GM18526 (cell line): Measurements from ENCODE around the gene UBQLN4.

Experiments
- POLR2A ChIP-seq: IDR thresholded peaks from 3 replicates; pipeline ENCODE4 v1.6.1; 2011; ENCODE audit not compliant: insufficient read length; ENCODE audit errors: extremely low read depth

The UBQLN4 gene

DNA sequence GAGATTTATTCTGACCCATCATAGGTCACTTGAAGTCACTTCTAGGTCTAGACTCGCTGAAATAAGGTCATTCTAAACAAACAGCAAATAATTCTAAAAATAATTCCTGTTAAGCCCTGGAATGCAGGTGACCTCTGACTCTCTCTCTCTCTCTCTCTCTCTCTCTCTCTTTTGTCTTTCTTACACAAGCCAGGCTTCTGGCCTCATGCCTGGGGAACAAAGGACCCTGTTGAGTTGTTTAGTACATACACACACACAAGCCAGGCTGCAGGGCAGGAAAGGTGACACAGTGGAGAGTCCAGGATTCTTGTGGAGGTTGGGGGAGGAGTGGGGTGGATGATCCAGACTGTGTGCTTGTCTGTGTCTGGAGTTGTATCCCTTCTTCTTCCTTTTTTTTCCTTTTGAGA lies 32.7 kb upstream of the UBQLN4 start:
- no peak for TF ChIP-seq POLR2A

GRCh38 chr1:156083800-156084790 lies 30.5 kb upstream of the UBQLN4 start:
- no peak for TF ChIP-seq POLR2A

- no peak for TF ChIP-seq POLR2A
Observed at GRCh38 chr1:156082309-156083091, 28.9 kb upstream of the UBQLN4 start, which contains the start of gene MEX3A. Gene MEX3A, minus strand, starts transcription at chr1:156082465. Its CDS starts 467 bp downstream, at chr1:156081998.

GRCh38 chr1:156081917-156082308 lies 28.3 kb upstream of the UBQLN4 start:
- TF ChIP-seq POLR2A, result no peak

GRCh38 chr1:156081180-156081916 lies 27.8 kb upstream of the UBQLN4 start:
- TF ChIP-seq POLR2A, result no peak

DNA sequence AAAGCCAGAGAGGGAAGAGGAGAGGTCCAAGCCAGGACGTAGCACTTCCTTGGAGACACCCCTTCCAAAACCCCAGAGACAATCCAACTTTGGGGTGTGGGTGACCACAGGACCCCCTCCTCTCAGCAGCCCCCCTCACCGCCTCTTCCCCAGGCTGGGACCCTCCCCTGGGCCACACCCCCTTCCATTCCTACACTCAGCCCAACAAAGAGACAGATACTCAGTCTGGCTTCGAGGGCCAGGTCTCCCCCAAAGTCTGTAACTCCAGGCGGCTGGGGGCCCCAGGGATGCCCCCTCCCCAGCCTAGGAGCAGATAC lies 27.2 kb upstream of the UBQLN4 start:
- no peak for TF ChIP-seq POLR2A

- TF ChIP-seq POLR2A, result no peak
Observed at GRCh38 chr1:156080241-156080862, 26.8 kb upstream of the UBQLN4 start.

- TF ChIP-seq POLR2A, result no peak
Observed at GRCh38 chr1:156079762-156080161, 26.2 kb upstream of the UBQLN4 start.

DNA sequence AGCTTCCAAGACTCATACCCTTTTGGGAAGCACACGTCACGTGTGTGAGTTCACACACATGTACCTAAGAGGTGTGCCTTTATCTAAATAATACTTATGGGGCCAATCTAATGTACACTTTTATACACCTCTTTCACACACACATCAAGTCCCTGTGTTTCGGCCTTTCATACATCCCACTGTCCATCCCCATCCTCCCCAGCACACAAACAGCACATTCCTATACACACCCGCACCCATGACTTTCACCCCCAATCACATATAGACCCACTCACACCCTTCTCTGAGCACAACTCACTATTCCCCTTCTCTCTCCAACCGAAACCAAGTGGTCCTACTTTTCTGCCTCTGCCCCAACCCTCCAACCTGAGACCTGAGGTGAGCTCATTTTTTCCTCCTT lies 25.1 kb upstream of the UBQLN4 start:
- TF ChIP-seq POLR2A, result no peak

GRCh38 chr1:156077430-156077760 lies 23.8 kb upstream of the UBQLN4 start:
- no peak for TF ChIP-seq POLR2A

DNA sequence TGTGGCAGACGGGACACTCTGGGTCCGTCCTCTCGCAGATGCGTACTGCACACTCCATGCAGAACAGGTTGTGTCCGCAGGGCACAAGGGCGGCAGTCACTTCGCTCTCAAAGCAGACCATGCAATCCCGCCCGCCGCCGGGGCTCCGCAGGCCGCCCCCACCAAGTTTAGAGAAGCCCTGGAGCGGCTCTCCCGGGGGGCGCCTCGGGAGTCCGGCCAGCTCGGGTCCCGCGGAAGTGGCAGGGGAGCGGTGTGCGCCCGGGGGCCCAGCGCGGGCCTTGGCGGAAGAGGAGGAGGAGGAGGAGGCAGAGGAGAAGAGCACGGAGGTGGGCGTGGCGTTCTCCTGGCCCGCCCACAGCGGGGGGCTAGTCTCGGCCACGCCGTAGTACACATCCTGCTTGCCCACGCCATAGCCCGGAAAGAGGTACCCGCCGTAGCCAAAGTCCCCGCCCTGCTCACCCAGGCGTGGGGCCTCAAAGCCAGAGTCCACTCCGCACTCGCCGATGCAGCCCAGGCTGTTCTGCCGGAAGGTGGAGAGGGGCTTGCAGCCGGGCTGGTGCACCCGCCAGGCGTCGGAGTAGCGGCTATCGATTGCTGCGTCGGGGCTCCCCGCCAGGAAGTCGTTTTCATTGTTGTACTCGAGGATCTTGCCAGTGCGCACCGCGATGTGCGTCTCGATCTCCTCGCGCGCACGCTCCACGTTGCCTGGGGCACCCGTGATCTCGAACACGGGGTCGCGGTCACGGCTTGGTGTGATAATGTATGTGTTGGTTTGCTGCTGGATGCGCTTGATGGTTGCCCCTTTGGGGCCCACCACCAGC lies 23.2 kb upstream of the UBQLN4 start:
- TF ChIP-seq POLR2A, result peak; percentile 46

GRCh38 chr1:156075775-156076204 lies 22.2 kb upstream of the UBQLN4 start:
- TF ChIP-seq POLR2A, result no peak

GRCh38 chr1:156075162-156075561 lies 21.6 kb upstream of the UBQLN4 start:
- no peak for TF ChIP-seq POLR2A

GRCh38 chr1:156074661-156075060 lies 21.1 kb upstream of the UBQLN4 start:
- no peak for TF ChIP-seq POLR2A
